Bronchial epithelial cell (primary cell): ENCODE measurements around the gene ELMO1. TPM values are rescaled to one million over a fixed set of nuclear protein-coding genes. Genes with fewer than 3 reads are reported as not detected.

Experiments
- DNase-seq: peaks from one replicate; pipeline ENCODE4 v3.0.0-alpha.2; 2010; ENCODE audit warnings: low read depth
- FAIRE-seq: peaks from 2 replicates; lab custom pipeline; 2011; peaks lifted over from hg19 to GRCh38; lab: Jason Lieb, UNC
- H3K27me3 ChIP-seq: 2 replicates; pipeline ENCODE4 v1.5.1; 2011; ENCODE audit warnings: low read length; ENCODE audit not compliant: control insufficient read depth, insufficient read depth
- H3K36me3 ChIP-seq: 2 replicates; pipeline ENCODE4 v1.5.1; 2011; ENCODE audit warnings: low read length; ENCODE audit not compliant: control insufficient read depth, insufficient read depth
- H3K4me3 ChIP-seq: 2 replicates; pipeline ENCODE4 v1.5.1; 2011; ENCODE audit warnings: mild to moderate bottlenecking, low read depth, low read length, control low read depth
- CTCF ChIP-seq: IDR thresholded peaks from 2 replicates; pipeline ENCODE4 v1.5.1; 2011; ENCODE audit warnings: mild to moderate bottlenecking, moderate library complexity, low read length, control low read depth, inconsistent platforms; ENCODE audit not compliant: insufficient read depth, severe bottlenecking
- total RNA-seq: library from RNA; depleted of rRNA; stranded (reverse); fragments of >200 nt; gene quantifications from 2 replicates; pipeline ENCODE4 v1.2.1, GENCODE V29; 2014

The ELMO1 gene
- total RNA-seq, 1 donor from 2014 or later: under 0.01 TPM

- no peak for FAIRE-seq
- DNase-seq: no peak
- TF ChIP-seq CTCF: no peak
- Histone ChIP-seq H3K27me3 (no peaks in the 10 kb centered on the region), H3K4me3 (no peak overlapping the region), H3K36me3 (no peaks in the 10 kb centered on the region)
These were observed 544.6 kb downstream of the ELMO1 start for GRCh38 chr7:36904101-36904500.

- no peak for TF ChIP-seq CTCF
- FAIRE-seq (no peak), DNase-seq (no peak)
- no peaks in the 10 kb centered on the region for H3K36me3 ChIP-seq
- H3K27me3 ChIP-seq: no peaks in the 10 kb centered on the region
- no peak overlapping the region for H3K4me3 ChIP-seq
These were observed 547.5 kb downstream of the ELMO1 start for GRCh38 chr7:36900988-36901710.

- no peak for TF ChIP-seq CTCF
- no peak overlapping the region for H3K4me3 ChIP-seq
- H3K36me3 ChIP-seq: no peaks in the 10 kb centered on the region
- no peaks in the 10 kb centered on the region for H3K27me3 ChIP-seq
- FAIRE-seq: no peak
- no peak for DNase-seq
These were observed 550.5 kb downstream of the ELMO1 start for GRCh38 chr7:36898186-36898585.

- DNase-seq (no peak), FAIRE-seq (no peak)
- no peak for TF ChIP-seq CTCF
- Histone ChIP-seq H3K36me3 (no peaks in the 10 kb centered on the region), H3K4me3 (no peak overlapping the region), H3K27me3 (no peaks in the 10 kb centered on the region)
These were observed 551.6 kb downstream of the ELMO1 start for GRCh38 chr7:36896956-36897590.

GRCh38 chr7:36896418-36896817 is 552.2 kb downstream of the ELMO1 start:
- no peak for TF ChIP-seq CTCF

More at GRCh38 chr7:36896418-36896817, 552.2 kb downstream of the ELMO1 start:
- FAIRE-seq (no peak), DNase-seq (no peak)
- Histone ChIP-seq H3K36me3 (no peaks in the 10 kb centered on the region), H3K27me3 (no peaks in the 10 kb centered on the region), H3K4me3 (no peak overlapping the region)
